HG02885 (cell line): ENCODE results near the gene NR6A1.

Experiments used
- ATAC-seq: cut with Tn5 transposase; IDR thresholded peaks from one replicate; pipeline ENCODE4 v1.9.1; 2021; ENCODE audit warnings: mild to moderate bottlenecking; ENCODE audit not compliant: unreplicated experiment, poor library complexity

The NR6A1 gene

GRCh38 chr9:124697326-124698200 lies 73.5 kb downstream of the NR6A1 start:
- no peak for ATAC-seq

GRCh38 chr9:124696101-124696500 lies 75.0 kb downstream of the NR6A1 start:
- no peak for ATAC-seq

- no peak for ATAC-seq
Observed at GRCh38 chr9:124695280-124695890, 75.7 kb downstream of the NR6A1 start.

GRCh38 chr9:124694414-124695279 lies 76.5 kb downstream of the NR6A1 start:
- no peak for ATAC-seq

GRCh38 chr9:124693403-124693802 lies 77.7 kb downstream of the NR6A1 start:
- no peak for ATAC-seq

- ATAC-seq: no peak
Observed at GRCh38 chr9:124688238-124688904, 82.7 kb downstream of the NR6A1 start.

GRCh38 chr9:124686918-124687317 lies 84.2 kb downstream of the NR6A1 start:
- no peak for ATAC-seq

- ATAC-seq: no peak
Observed at GRCh38 chr9:124685217-124685616, 85.9 kb downstream of the NR6A1 start.

- ATAC-seq: no peak
Observed at GRCh38 chr9:124684169-124684568, 86.9 kb downstream of the NR6A1 start.

GRCh38 chr9:124683043-124683442 lies 88.1 kb downstream of the NR6A1 start:
- ATAC-seq: no peak

GRCh38 chr9:124680714-124681390 lies 90.3 kb downstream of the NR6A1 start:
- no peak for ATAC-seq

- no peak for ATAC-seq
Observed at GRCh38 chr9:124680049-124680448, 91.1 kb downstream of the NR6A1 start.

GRCh38 chr9:124676159-124676551 lies 95.0 kb downstream of the NR6A1 start:
- no peak for ATAC-seq

- no peak for ATAC-seq
Observed at GRCh38 chr9:124675261-124676158, 95.6 kb downstream of the NR6A1 start.

GRCh38 chr9:124674651-124675050 lies 96.5 kb downstream of the NR6A1 start:
- ATAC-seq: no peak

- ATAC-seq: no peak
Observed at GRCh38 chr9:124673063-124673462, 98.0 kb downstream of the NR6A1 start.

GRCh38 chr9:124671861-124672260 lies 99.2 kb downstream of the NR6A1 start:
- no peak for ATAC-seq

GRCh38 chr9:124666642-124667041 lies 104.5 kb downstream of the NR6A1 start:
- ATAC-seq: no peak
